DMS79 (cell line): Measurements from ENCODE around the gene RSF1.
"Not testable (repeated sequence)": the region's sequence is repeated elsewhere in the genome, so short reads cannot be mapped to it uniquely, and the experiment has no call there.

ENCODE experiments used
- DNase-seq: peaks from one replicate; lab custom pipeline; 2025; lab: John Stamatoyannopoulos, UW

RSF1 gene

DNA sequence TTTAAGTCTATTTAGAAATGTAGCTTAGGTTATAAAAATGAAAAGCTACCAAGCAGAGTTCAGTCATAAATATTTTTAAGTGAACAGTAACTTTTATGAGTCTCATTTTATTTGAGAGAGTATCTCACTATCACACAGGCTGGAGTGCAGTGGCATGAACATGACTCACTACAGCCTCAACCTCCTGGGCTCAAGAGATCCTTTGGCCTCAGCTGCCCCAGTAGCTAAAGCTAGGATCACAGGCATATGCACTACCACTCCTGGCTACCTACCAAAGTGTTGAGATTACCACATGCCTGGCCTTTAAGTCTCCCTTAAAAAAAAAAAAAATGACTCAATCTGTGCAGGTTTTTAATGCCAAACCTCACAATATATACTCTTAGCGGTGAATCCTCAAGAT is 148.3 kb downstream of the RSF1 start:
- no peak for DNase-seq

DNA sequence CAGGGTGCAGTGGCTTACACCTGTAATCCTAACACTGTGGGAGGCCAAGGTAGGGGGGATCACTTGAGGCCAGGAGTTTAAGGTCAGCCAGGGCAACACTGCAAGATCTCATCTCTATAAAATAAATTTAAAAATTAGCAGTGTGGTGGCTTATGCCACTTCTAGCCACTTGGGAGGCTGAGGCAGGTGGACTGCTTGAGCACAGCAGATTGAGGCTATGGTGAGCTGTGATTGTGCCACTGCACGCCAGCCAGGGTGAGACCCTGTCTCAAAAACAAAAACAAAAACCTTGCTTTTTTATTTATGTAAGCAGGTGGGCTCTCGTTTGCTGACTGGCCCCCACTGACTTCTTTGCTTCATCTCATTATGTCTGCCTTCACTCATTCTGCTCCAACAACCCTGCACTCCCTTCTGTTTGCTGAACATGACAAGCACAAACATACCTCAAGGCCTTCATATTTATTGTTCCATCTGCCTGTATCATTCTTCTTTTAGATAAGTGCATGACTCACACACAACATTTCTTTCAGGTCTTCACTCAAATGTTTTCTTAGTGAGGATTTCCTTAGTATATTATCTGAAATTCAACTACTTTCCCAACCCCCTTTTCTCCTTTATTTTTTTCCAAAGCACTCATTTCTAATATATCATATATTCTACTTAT is 150.5 kb downstream of the RSF1 start:
- DNase-seq = no peak

DNA sequence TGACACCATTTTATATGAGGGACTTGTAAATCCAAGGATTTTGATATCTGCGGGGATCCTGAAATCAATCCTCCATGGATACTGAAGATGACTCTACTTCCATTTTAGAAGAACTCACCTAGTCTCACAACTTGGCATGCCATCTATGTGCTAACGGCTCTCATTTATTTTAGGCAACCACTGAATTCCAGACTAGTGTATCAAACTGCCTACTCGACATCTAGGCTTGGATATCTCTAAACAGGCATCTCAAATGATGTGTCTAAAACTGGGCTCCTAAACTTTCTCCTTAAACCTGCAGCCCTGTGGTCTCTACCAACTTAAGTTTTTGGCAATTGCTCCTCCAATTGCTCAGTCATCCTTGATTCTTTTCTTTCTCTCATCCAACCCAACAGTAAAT is 151.8 kb downstream of the RSF1 start:
- no peak for DNase-seq

DNA sequence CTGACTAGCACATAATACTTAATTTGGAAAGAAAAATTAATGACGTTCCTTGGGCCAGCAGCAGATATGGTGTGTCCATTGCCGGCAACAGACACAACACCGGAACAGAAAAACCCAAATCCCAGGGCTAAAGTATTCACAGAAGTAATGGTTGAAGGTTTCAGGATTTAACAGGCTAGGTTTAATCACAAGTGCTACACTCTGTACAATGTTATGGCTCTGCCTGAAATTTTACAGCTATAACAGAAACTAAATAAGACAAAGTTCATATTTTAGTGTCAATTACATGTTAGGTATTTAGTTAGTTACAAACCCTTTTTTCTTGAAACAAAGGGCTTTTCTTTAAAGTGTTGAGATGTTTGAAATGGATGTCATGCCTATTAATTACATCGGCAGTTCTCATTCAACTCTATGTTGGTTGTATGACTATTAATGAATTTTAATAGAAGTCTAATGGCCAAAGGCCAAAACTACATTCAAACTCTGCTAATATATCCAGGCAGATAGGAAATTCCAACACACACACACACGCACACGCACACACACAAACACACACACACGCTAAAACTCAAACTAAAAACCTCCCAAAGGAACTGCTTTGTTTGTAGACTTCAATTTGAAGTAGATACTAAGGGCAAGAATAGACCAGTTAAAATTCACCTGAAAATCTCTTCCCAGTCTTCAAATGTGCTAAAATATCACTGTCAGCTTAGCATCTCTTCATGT is 155.1 kb downstream of the RSF1 start:
- no peak for DNase-seq

DNA sequence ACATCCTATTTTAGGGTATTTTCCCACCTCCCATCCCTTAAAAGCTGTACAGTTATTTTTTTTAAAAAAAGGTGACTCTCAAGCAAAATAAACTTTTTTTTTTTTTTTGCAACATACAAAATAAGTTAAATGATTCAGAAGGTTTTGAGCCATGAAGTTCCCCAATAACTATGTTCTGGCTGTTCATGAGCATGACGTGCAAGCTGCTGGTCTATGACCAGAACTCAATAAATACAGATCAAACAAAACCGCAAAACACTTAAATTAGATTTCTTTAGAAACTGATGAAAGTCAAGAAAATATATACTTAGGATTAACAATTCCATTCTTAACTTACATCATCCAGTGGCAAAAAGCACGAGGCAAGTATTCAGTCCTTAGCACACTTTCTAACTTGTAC is 158.9 kb downstream of the RSF1 start:
- DNase-seq = no peak

DNA sequence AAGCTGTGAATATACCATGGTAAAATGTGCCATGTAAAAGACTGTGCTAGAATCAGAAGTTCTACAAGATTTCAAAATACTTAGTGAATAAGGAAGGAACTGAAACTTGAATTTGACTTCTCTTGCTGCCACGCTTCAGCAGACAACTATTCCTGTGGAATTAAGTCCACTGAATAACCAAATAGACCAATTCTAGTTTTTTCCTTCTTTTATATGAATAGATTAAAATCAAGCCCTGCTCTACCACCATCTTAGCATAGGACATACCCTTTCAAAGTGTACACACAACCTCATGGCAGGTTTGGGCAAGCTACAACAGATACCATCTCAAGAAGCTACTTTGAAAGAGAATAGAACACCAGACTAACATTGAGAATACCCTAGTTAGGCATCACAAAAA is 159.6 kb downstream of the RSF1 start:
- no peak for DNase-seq

DNA sequence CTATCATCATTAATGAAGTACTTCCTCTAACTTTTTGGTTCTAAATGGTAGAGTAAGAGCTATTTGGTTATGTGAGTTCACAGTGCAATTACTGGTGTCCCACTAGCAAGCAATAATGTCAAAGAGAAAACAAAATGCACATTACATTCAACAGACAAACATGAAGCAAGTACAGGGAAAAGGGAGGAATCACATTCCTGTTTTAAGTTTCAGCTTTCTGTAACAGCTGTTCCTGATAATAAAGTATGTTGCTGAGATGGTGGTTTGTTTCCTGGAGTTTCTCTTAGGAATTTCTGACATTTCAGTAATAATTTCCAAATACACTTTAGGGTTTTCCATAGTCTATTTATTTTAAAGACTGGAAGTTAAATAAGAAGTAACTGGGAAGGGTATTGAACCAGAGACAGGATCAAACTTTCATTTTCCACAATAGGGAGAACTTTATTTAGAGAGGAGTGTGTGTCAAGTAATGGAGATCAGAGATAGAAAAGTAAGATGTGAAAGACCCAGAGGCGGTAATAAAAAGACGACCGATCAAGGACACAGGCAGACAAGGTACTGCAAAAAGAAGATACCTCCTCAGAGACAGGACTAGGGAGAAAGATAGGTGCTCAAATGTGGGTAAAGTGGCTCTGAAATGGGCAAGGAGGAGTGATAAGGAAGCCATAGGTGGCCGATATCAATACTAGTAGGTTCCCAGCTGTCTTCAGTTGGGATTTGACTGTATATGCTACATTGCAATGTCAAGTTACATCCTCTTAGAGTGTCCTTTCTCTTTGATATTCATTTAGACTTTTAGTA is 162.1 kb downstream of the RSF1 start:
- no peak for DNase-seq

DNA sequence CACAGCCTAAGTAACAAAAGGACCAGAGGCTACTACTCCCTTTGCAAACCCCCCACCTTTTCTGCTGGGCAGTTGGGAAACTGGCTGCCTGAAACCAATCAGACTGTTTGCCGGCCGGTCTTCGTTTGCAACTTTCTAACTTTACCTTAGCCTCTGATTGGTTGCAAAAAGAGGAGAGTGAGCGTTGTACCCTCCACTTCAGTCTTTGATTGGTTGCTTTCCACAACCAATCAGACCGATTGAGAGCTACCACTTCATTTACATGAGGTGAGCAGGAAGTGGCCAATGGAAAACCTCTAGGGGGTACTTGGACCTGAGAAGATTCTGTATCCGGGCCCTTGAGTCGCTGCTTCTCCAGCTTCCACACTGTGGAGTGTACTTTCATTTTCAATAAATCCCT is 164.2 kb downstream of the RSF1 start:
- no peak for DNase-seq

DNA sequence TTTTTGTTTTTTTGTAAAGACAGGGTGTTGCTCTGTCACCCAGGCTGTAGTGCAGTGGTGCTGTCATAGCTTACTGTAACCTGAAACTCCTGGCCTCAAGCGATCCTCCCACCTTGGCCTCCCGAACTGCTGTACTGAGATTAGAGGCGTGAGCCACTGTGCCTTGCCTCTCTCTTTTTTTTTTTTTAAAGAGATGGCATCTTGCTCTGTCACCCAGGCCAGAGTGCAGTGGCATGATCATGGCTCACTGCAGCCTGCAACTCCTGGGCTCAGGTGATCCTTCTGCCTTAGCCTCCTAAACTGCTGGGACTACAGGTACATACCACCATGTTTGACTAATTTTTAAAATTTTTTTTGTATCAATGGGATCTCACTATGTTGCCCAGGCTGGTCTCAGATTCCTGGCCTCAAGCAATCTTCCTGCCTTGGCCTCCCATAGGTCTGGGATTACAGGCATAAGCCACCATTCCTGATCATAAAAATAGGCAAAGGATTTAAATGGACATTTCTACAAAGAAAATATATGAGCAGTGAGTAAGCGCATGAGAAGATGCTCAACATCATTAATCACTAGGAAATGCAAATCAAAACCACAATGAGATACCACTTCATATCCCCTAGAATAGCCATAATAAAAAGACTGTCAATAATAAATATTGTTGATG is 165.6 kb downstream of the RSF1 start:
- DNase-seq = no peak

DNA sequence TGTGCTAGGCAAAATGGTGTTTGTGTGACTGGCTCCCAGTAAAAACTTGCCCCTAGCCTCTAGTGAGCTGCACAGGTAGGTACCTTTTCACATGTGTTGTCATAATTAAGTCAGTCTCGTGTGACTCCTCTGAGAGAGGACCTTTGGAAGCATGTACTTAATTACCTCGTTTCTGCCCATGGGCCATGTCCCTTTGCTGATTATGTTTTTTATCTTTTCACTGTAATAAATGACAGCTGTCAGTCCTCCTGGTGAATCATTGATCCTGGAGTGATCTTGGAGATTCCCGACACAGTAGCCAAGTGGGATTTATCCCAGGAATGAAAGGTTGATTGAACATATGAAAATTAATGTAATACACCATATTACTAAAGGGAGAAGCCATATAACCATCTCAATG is 170.4 kb downstream of the RSF1 start:
- DNase-seq = no peak

DNA sequence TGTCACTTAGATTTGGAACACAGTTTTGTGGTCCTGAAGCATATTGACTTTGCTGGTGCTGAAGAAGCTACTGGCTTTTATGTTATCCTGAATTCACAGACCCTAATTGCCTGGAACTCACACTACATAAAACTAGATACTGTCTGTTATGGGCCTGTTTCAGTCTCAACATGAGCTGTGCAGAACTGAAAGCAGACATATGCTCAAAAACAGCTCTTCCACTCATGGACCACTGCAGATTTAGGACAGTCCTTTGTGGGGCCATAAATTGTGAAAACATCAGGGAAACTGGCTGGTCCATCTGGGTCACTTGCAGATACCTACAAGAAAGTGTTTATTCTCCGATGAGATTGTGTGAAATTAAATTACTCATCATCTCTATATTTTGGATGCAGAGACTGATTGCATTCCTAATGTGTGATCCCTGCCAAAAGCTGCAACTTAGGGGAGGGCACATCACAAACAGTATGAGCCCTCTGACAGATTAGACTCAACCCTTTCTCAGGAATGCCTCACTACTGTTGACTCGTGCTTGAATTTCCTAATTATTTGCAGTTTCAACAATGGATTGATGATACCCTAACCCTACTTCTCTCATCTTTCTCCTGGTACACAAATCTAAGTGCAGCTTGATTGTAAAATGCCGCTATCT is 172.7 kb downstream of the RSF1 start:
- no peak for DNase-seq

DNA sequence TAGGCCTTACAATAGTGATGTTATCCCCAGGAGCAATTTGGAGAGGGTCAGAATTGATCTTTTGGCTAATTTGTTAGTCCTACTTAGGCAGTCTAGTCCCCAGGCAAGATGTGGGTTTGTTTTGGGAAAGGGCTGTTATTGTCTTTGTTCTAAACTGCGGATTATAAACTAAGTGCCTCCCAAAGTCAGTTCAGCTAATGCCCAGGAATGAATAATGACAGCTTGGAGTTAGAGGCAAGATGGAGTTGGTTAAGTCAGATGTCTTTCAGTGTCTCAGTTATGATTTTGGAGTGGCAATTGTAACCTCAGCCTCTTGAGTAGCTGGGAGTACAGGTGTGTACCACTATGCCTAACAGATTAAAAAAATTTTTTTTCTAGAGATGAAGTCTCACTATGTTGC is 175.6 kb downstream of the RSF1 start:
- no peak for DNase-seq

DNA sequence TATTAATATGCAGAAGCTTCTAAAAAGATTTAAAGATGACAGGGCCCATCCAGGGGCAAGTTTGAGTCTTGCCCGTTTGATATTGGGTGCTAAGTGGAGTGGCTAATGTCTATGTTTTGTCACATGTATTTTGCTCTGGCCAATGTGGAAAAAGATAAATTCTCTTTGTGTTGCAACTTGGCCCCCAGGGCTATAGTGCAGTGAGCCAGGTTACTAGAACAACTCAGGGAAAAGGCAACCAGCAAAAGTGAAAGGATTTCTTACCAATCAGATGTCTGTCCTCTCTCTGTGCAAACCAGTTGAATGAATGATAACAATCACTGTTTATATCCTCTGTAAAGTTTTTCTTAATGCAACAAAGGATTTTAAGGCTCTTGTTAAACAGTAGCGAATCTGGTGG is 178.3 kb downstream of the RSF1 start:
- DNase-seq = no peak

DNA sequence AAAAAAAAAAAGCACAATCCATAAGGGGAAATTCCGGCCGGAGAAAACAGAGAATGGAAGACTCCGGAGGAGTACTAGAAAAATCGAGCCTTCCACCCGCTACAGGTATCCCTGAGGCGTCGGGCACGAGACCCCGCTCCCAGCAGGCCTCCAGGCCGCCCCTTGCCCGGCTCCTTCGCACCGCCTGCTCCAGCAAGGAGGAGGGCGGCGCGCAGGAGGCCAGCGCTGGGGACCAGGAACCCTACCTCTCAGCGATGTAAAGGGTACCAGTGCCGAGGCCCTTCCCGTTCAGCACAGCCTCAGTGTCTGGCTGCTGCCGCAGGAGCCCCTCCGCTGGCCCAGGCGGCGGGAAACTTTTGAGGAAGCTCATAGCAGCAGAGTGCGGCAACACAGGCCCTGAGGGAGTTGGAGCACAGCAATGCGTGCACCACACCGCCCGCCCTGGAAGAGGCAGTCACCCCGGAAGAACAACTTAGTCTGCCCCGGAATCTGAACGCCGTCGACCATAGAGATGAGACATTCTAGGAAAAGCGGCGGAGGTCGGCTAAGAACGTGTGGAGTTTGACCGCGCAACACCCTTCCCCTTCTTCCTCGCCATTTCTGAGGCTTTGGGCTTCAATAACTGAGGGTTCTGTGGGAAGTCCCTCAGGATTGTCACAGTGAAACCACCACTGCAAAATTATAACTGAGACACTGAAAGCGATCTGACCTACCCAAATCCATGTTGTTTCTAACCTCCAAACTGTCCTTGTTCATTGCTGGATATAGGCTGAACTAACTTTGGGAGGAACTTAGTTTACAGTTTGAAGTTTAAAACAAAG is 183.0 kb downstream of the RSF1 start, which contains the start of gene CLNS1A:
CLNS1A (minus strand) TSS at position 450 of the 821 bp plus-strand sequence; CDS start at position 370, 80 bp downstream.
- DNase-seq = peak; percentile 93

DNA sequence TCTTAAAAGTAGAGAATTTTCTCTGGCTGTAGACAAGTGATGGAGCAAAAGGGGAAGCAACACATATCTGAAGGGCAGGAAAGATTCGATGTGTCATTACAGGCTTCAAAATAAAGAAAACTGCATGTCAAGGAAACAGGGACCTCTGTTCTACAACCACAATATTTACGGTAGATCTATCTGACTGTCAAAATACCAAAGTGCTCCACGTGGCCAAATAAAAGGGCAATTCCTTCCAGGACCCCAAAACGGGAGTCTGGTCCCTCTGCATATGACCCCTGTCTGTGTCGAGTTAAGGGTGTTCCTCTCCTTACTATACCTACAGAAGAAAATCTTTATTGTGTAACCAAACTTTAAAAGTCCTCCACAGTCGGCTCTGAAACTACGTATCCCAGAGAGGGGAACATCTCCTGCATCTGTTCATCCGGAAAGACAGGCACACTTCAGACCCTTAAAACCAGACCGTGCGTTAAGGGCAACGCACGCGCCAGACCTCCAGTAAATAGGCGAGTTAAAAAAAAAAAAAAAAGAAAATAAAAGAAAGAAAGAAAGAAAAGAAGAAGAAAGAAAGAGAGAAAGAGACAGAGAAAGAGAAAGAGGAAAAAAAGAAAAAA is 183.7 kb downstream of the RSF1 start:
- DNase-seq = peak; percentile 32

DNA sequence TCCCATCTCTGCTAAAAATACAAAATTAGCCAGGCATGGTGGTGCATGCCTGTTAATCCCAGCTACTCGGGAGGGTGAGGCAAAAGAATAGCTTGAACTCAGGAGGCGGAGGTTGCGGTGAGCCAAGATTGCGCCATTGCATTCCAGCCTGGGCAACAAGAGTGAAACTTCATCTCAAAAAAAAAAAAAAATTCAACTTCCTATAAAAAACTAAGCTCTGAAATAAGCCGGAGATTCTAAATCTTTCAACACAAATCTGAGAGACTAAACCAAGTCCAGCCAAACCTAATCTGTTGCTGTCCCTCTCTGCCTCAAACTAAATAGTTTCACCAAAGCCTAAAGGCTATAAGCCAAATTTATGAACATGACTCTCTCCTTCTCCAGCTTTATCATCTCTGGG is 186.6 kb downstream of the RSF1 start:
- not testable (repeated sequence) for DNase-seq

DNA sequence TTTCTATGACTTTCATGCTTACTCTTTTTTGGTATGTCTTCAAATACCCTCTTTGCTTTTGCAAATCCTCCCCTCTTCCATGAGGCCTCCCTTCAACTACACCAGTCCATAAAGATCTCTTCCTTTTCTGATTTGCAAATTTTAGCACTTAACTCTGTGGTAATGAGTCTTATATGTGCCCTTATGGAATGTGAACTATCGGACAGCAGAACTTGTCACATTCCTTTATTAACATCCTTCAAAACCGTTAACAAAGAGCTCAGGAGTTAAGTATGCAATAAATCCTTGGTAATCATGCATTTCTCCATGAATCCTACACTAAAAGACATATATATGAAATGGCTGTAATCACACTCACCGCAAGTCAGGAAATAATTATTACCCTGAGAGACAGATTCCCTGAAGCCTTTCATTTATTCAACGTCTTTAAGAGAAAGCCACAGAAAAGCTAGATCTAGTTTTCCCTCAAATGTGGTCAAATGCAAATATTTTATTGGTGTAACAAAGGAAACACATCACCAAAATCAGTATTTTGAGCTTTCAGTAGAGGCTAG is 190.3 kb downstream of the RSF1 start:
- no peak for DNase-seq

DNA sequence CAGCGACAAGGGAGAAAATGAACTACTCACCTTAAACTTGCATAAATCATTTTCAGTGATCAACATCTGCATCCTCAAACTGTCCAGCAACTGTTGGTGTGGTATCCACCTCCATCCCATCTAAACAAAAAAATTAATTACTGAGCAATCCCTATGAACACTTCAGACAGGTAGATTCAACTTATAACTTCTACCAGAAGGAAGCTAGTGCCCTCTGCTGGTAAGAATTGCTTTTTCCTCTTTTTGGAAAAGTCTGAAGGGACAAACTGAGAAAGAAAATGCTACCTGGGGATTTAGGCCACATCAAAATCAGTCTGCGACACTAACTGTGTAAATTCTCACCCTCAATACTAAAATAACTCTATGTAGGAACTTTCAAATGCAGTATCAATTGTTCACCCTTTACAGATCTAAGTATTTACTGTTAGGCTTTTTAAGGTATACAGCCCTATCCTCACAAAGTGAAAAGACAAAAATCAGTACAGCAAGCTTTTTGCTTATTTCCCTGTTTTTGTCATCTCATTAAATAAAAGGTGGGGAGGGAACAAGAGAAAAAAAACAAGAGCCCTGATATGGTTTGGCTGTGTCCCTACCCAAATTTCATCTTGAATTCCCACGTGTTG is 200.8 kb downstream of the RSF1 start:
- DNase-seq = peak; percentile 19

DNA sequence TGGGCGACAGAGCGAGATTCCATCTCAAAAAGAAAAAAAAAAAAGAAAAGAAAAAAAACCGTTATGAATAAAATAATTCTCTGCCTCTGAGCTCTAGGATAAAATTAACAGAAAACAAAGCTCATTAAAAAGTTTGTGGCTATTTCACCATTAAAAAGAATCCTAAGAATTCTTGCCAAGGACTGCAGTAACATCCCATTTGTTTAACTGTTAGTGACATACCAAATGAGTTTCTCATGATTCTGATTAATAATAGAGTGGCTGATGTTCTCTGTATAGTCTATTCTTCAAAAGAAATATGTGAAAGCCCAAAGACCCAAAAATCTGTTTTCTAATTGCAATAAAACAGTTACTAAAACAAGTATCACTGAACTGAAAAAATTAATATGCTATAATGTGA is 202.6 kb downstream of the RSF1 start:
- no peak for DNase-seq

DNA sequence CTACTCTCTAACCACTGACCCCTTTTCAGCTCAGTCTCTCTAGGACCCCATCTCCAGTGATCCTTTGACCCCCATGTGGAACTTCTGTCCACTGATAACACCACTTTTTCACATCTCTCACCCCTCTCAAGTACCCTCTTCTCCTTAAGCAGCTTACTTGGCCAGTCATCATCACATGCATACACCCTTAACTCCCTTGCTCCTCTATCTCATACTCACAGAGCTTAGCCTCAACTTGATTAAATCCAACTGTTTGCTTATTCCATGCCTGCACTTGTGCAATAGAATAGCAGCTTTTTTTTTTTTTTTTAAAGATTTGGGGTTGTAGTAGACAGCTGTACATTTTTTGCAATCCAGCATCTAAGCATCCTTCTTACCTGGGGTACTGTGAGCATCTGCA is 208.6 kb downstream of the RSF1 start:
- DNase-seq = no peak
